Activated CD8-positive, alpha-beta T cell treated with anti-CD3 and anti-CD28 coated beads for 36 hours (primary cell): ENCODE measurements around the gene SLU7. TPM values are rescaled to one million over a fixed set of nuclear protein-coding genes. Genes with fewer than 3 reads are reported as not detected.
"Not testable (repeated sequence)": the region's sequence is repeated elsewhere in the genome, so short reads cannot be mapped to it uniquely, and the experiment has no call there.

Experiments used
- ATAC-seq: fragments of 200-7000 bp; cut with Tn5 transposase; one replicate; pipeline ENCODE4 v1.10.0; 2021; ENCODE audit warnings: mild to moderate bottlenecking, moderate library complexity
- CTCF ChIA-PET: fragments of 350-600 bp; sonication (Branson Sonifier 250); formaldehyde crosslinking; loops from one replicate; lab custom pipeline; 2021; ENCODE audit warnings: antibody characterized with exemption; lab: Charles Lee
- POLR2A ChIA-PET: fragments of 350-600 bp; sonication (Branson Sonifier 250); formaldehyde crosslinking; loops from one replicate; lab custom pipeline; 2021; ENCODE audit warnings: antibody characterized with exemption; lab: Charles Lee
- DNase-seq: peaks from one replicate; pipeline ENCODE4 v3.0.0-alpha.2; 2020
- H3K27ac Mint-ChIP-seq: one replicate; pipeline ENCODE4 v1.8.0; 2021; ENCODE audit warnings: mild to moderate bottlenecking, mixed read lengths
- H3K27me3 Mint-ChIP-seq: one replicate; pipeline ENCODE4 v1.8.0; 2021; ENCODE audit warnings: mixed read lengths
- H3K36me3 Mint-ChIP-seq: one replicate; pipeline ENCODE4 v1.8.0; 2021; ENCODE audit warnings: low read depth, mixed read lengths
- H3K4me1 Mint-ChIP-seq: one replicate; pipeline ENCODE4 v1.8.0; 2021; ENCODE audit warnings: low read depth, mixed read lengths
- H3K4me3 Mint-ChIP-seq: one replicate; pipeline ENCODE4 v1.8.0; 2021; ENCODE audit warnings: mild to moderate bottlenecking, moderate library complexity, mixed read lengths
- H3K9me3 Mint-ChIP-seq: one replicate; pipeline ENCODE4 v1.8.0; 2021; ENCODE audit warnings: mixed read lengths
- CTCF ChIP-seq: fragments of 200-600 bp; IDR thresholded peaks from one replicate; pipeline ENCODE4 v1.8.0; 2022; ENCODE audit warnings: antibody characterized with exemption, mild to moderate bottlenecking
- intact Hi-C: fragments of 100-400 bp; cut with micrococcal nuclease; formaldehyde crosslinking; loops from one replicate; pipeline ENCODE4 v1.10.0; 2022
- total RNA-seq, 2 experiments: library from RNA; stranded (reverse); gene quantifications; one replicate each; pipeline ENCODE4 v1.2.3, GENCODE V29; 2021

SLU7 gene
- total RNA-seq, 2 experiments from 2014 or later, result 38.4 to 40.9 TPM

- H3K9me3 Mint-ChIP-seq, result no peaks in the 10 kb centered on the region
- intact Hi-C loops, result loop anchor here (1.0 to 5.0 kb wide), 3 partner anchors 29 to 349 kb away; no protein-coding TSS in a partner anchor
- ChIA-PET POLR2A (interaction anchor here (0.6 to 3.7 kb wide), 11 partner anchors 9 to 648 kb away, joined by 3 to 41 read pairs (median 5); partner anchors contain the start of gene SLU7), CTCF (interaction anchor here (0.6 to 7.7 kb wide), 59 partner anchors 9 to 1113 kb away, joined by 3 to 195 read pairs (median 4); partner anchors contain the start of genes FAM200C, PTTG1 and SLU7)
- peak overlapping the region; percentile 78 for H3K4me3 Mint-ChIP-seq
- peak; percentile 77 for DNase-seq
- peak; percentile 69 for TF ChIP-seq CTCF
- peaks cover 5% of the 10 kb centered on the region for H3K27me3 Mint-ChIP-seq
- H3K4me1 Mint-ChIP-seq, result peaks cover 57% of the 10 kb centered on the region
- no peaks in the 10 kb centered on the region for H3K36me3 Mint-ChIP-seq
- ATAC-seq, result peak; percentile 65
- H3K27ac Mint-ChIP-seq, result peak overlapping the region; percentile 99
These were observed 19.7 kb upstream of the SLU7 start for GRCh38 chr5:160438316-160439204.

- no peak for DNase-seq
- Mint-ChIP-seq H3K27ac (no peak overlapping the region), H3K4me3 (no peak overlapping the region), H3K4me1 (peaks cover 45% of the 10 kb centered on the region), H3K9me3 (no peaks in the 10 kb centered on the region), H3K27me3 (peaks cover 5% of the 10 kb centered on the region), H3K36me3 (no peaks in the 10 kb centered on the region)
- no peak for TF ChIP-seq CTCF
- intact Hi-C loops, result loop anchor here (5.0 kb wide), 1 partner anchor 350 kb away; no protein-coding TSS in a partner anchor
- no peak for ATAC-seq
- ChIA-PET POLR2A (interaction anchor here (0.6 to 3.7 kb wide), 2 partner anchors 30 to 174 kb away, joined by 4 to 41 read pairs; no protein-coding TSS in a partner anchor), CTCF (interaction anchor here (1.2 to 7.7 kb wide), 12 partner anchors 8 to 362 kb away, joined by 3 to 195 read pairs (median 34); partner anchors contain the start of genes PTTG1 and SLU7)
These were observed 18.4 kb upstream of the SLU7 start for GRCh38 chr5:160437271-160437670.

GRCh38 chr5:160436661-160437060, 17.8 kb upstream of the SLU7 start:
- H3K36me3 Mint-ChIP-seq, ATAC-seq, POLR2A ChIA-PET, H3K27me3 Mint-ChIP-seq, H3K9me3 Mint-ChIP-seq, H3K27ac Mint-ChIP-seq: not testable (repeated sequence)
- Mint-ChIP-seq H3K4me3 (peak overlapping the region; percentile 0), H3K4me1 (peaks cover 42% of the 10 kb centered on the region)
- DNase-seq, result peak; percentile 51
- intact Hi-C loops, result loop anchor here (5.0 kb wide), 1 partner anchor 351 kb away; no protein-coding TSS in a partner anchor
- CTCF ChIA-PET, result interaction anchor here (3.4 to 7.7 kb wide), 3 partner anchors 15 to 72 kb away, joined by 107 to 195 read pairs (median 156); partner anchors contain the start of genes PTTG1 and SLU7

- CTCF ChIA-PET, result interaction anchor here (1.0 to 1.3 kb wide), 2 partner anchors 12 to 14 kb away, joined by 3 read pairs; no protein-coding TSS in a partner anchor
- H3K9me3 Mint-ChIP-seq, result no peaks in the 10 kb centered on the region
- intact Hi-C loops, result loop anchor here (5.0 kb wide), 1 partner anchor 351 kb away; no protein-coding TSS in a partner anchor
These were observed 17.1 kb upstream of the SLU7 start for GRCh38 chr5:160436017-160436416.

More at GRCh38 chr5:160436017-160436416, 17.1 kb upstream of the SLU7 start:
- POLR2A ChIA-PET, result interaction anchor here (1.4 kb wide), 1 partner anchor 14 kb away, joined by 6 read pairs; the partner anchor contains the start of gene PTTG1
- no peaks in the 10 kb centered on the region for H3K36me3 Mint-ChIP-seq
- ATAC-seq (no peak), DNase-seq (no peak)
- TF ChIP-seq CTCF, result no peak
- H3K27me3 Mint-ChIP-seq, result peaks cover 5% of the 10 kb centered on the region
- H3K4me1 Mint-ChIP-seq, result peaks cover 36% of the 10 kb centered on the region
- no peak overlapping the region for H3K27ac Mint-ChIP-seq
- H3K4me3 Mint-ChIP-seq, result no peak overlapping the region
